Kidney epithelial cell (primary cell): Measurements from ENCODE around the gene DPYD. TPM values are rescaled to one million over a fixed set of nuclear protein-coding genes. Genes with fewer than 3 reads are reported as not detected.

Experiments used
- DNase-seq: peaks from one replicate; pipeline ENCODE4 v3.0.0-alpha.2; 2010; ENCODE audit warnings: low read depth
- H3K27me3 ChIP-seq: 2 replicates; pipeline ENCODE4 v1.6.0; 2011; ENCODE audit warnings: low read length; ENCODE audit not compliant: control insufficient read depth, insufficient read depth
- H3K36me3 ChIP-seq: 2 replicates; pipeline ENCODE4 v1.5.1; 2011; ENCODE audit warnings: low read length; ENCODE audit not compliant: control insufficient read depth, insufficient read depth
- H3K4me3 ChIP-seq: 2 replicates; pipeline ENCODE4 v1.5.1; 2011; ENCODE audit warnings: low read depth, mild to moderate bottlenecking, control low read depth, low read length
- total RNA-seq: library from RNA; depleted of rRNA; stranded (reverse); fragments of >200 nt; gene quantifications from 2 replicates; pipeline ENCODE4 v1.2.3, GENCODE V29; 2015
- TF ChIP-seq, protein P1 (sequence below): IDR thresholded peaks from 2 replicates; pipeline ENCODE4 v1.5.1; 2011; ENCODE audit warnings: mild to moderate bottlenecking, moderate library complexity, low read length, control low read depth, inconsistent platforms; ENCODE audit not compliant: insufficient read depth, poor library complexity, severe bottlenecking

The DPYD gene
- total RNA-seq, 1 donor from 2014 or later, result 1.6 TPM

DNA sequence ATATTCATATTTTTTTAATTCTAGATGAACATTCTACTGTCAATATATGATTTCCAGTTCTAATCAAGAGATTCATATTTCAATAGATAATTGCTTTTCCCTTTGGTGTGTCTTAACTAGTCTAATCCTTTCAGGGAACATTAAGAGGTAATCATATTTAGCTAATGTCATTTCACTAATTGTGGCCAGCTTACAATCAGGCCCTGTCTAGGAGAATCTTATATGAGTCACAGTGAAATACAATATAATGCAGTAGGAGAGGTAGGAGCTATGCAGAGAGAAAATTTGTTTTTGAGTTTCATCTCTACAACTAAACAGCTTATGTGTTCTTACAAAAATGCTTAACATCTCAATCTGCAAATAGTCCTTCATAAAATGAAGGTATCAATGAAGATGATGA is 85.9 kb downstream of the DPYD start:
- Histone ChIP-seq H3K36me3 (no peaks in the 10 kb centered on the region), H3K27me3 (no peaks in the 10 kb centered on the region), H3K4me3 (no peak overlapping the region)
- no peak for DNase-seq
- TF ChIP-seq, protein P1, sequence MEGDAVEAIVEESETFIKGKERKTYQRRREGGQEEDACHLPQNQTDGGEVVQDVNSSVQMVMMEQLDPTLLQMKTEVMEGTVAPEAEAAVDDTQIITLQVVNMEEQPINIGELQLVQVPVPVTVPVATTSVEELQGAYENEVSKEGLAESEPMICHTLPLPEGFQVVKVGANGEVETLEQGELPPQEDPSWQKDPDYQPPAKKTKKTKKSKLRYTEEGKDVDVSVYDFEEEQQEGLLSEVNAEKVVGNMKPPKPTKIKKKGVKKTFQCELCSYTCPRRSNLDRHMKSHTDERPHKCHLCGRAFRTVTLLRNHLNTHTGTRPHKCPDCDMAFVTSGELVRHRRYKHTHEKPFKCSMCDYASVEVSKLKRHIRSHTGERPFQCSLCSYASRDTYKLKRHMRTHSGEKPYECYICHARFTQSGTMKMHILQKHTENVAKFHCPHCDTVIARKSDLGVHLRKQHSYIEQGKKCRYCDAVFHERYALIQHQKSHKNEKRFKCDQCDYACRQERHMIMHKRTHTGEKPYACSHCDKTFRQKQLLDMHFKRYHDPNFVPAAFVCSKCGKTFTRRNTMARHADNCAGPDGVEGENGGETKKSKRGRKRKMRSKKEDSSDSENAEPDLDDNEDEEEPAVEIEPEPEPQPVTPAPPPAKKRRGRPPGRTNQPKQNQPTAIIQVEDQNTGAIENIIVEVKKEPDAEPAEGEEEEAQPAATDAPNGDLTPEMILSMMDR, result no peak

DNA sequence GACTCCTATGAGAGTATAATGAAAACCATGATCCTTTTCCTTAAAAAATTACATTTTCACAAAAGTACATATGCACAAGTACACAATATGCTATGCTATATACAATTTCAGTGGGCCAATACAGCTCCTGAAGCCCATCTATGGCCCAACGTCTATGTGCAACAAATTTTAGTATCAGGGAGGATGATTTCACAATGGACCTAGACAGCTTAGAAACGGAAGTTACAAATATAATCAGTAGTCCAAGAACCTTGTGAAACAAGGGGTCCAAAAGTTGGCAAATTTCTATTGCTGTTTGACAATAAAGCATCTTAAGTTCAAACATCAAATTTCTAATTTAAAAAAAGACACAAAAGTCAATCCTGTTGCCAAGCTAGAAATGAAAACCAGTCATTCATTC is 87.0 kb downstream of the DPYD start:
- TF ChIP-seq, protein P1, result no peak
- Histone ChIP-seq H3K27me3 (no peaks in the 10 kb centered on the region), H3K36me3 (no peaks in the 10 kb centered on the region), H3K4me3 (no peak overlapping the region)
- DNase-seq, result no peak

DNA sequence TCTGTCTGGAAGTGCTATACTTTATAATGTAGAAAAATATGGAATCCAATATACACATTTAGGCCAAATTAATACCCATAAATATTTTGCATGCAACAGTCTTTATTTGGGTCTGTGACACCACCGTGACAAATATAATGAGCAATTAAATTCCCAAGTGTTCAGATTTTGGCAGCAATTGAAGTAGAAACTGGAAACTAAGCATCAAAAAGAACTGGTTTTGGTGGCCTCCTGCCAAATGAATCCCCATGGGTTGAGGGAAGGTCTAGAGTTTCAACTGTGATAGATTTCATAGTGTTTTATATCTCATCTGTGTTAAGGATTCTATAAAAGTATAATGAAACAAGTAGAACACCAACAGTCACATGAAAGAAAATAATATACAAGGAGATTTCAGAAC is 88.4 kb downstream of the DPYD start:
- no peak for DNase-seq
- no peaks in the 10 kb centered on the region for H3K36me3 ChIP-seq
- no peak overlapping the region for H3K4me3 ChIP-seq
- no peaks in the 10 kb centered on the region for H3K27me3 ChIP-seq
- TF ChIP-seq, protein P1, result no peak

DNA sequence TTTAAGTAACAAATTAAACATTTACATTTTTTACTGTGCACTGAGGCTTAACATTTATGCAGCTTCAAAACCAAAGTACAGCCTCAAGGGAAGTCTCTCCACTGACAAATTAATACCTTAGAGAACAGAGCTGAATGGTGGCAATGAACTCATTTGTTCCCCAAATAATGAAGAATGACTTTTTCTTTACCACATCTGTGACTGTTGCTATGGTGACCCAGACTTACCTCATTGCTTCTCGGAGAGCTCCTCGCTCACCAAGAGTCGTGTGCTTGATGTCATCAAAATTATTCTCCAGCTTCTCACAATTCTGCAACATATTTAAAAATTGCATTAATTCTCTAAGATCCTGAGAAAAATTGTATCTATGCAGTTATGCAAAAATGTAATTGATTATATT is 92.9 kb downstream of the DPYD start:
- no peaks in the 10 kb centered on the region for H3K27me3 ChIP-seq
- DNase-seq, result no peak
- no peak overlapping the region for H3K4me3 ChIP-seq
- TF ChIP-seq, protein P1, result no peak
- H3K36me3 ChIP-seq, result no peaks in the 10 kb centered on the region

DNA sequence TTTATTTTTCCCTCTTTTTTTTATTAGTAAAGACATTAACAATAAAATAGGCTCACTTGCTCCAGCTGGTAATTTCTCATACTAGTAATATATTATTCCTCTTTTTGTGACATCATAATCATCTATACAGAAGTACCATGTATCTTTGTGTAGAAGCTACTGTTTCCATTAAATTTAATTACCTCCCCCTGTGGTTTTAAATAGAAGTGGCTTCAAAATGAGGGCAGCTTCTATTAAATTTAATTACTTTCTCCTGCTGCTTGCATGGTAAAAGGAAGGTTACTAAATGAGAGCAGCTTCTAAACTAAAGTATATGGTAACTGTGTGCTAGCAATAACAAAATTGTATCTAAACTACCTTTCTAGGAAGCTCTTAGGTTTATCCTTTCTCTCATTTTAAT is 94.0 kb downstream of the DPYD start:
- Histone ChIP-seq H3K4me3 (no peak overlapping the region), H3K36me3 (no peaks in the 10 kb centered on the region), H3K27me3 (no peaks in the 10 kb centered on the region)
- no peak for DNase-seq
- TF ChIP-seq, protein P1, result no peak

DNA sequence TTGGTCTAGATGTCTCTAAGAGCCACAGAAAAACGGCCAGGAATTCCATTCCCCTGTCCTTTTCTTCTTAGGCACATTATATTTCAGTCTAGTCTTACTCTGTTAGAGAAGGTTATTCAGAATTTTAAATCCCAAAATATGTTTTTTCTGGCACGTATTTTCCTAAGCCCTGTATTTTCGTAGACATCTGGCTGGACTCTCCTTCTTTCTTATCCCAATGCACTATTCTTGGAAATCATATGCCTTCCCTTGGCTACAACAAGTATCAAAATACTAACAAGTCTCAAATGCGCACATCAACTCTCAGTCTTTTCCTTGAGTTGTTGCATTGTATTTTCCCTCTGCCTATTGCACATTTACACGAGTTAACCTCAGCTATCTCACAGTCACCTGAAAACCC is 96.2 kb downstream of the DPYD start:
- H3K36me3 ChIP-seq, result no peaks in the 10 kb centered on the region
- DNase-seq, result no peak
- no peak overlapping the region for H3K4me3 ChIP-seq
- no peaks in the 10 kb centered on the region for H3K27me3 ChIP-seq
- TF ChIP-seq, protein P1, result no peak
